Thyroid gland (tissue), 4 donors: Measurements from ENCODE around the gene KLF11.

Experiments
- POLR2A ChIP-seq, 2 donors: fragments of 450-650 bp; IDR thresholded peaks; one replicate each; pipeline ENCODE4 v1.6.1; 2017; ENCODE audit warnings: antibody characterized with exemption in 2 of 2, mild to moderate bottlenecking in 2 of 2, moderate library complexity in 1 of 2
- TF ChIP-seq, protein P1 (sequence below), 6 experiments: fragments of 200-600 bp in 3 of 6; fragments of 450-650 bp in 3 of 6; sonication (generic) in 3 of 6; IDR thresholded peaks; one replicate each; pipeline ENCODE4 v1.5.1; 2016 to 2019; ENCODE audit warnings: antibody characterized with exemption in 6 of 6, mild to moderate bottlenecking in 2 of 6, inconsistent platforms in 1 of 6, moderate library complexity in 1 of 6

DNA sequence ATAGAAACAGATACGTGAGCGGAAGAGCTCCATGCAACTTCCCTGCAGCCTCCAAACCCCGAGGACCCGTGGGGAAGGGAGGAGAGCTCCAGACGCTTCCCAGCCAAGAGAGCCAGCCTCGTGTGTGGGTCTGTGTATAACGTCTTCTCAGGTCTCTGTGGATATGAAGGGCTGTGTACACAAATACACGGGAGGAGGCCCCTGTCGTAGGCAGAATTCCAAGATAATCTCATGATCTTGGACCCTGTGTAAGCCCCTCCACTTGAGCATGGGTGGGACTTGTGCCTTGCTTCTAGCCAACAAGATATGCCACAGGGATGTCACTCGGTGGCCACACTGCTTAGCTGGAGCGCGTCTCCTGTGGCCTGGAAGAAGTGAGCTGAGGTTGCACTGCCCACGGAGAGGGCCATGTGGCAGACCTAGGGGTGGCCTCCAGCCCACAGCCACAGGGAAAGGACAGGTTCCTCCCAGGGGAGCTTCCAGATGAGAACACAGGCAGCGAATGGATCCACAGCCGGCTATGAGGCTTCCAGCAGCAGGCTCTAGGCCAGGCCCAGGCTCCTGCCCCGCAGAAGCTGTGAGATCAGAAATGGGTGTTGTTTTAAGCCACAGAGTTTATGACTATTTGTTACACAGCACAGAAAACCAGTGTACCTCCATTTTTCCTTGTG lies 15.6 kb upstream of the KLF11 start:
- TF ChIP-seq, protein P1, sequence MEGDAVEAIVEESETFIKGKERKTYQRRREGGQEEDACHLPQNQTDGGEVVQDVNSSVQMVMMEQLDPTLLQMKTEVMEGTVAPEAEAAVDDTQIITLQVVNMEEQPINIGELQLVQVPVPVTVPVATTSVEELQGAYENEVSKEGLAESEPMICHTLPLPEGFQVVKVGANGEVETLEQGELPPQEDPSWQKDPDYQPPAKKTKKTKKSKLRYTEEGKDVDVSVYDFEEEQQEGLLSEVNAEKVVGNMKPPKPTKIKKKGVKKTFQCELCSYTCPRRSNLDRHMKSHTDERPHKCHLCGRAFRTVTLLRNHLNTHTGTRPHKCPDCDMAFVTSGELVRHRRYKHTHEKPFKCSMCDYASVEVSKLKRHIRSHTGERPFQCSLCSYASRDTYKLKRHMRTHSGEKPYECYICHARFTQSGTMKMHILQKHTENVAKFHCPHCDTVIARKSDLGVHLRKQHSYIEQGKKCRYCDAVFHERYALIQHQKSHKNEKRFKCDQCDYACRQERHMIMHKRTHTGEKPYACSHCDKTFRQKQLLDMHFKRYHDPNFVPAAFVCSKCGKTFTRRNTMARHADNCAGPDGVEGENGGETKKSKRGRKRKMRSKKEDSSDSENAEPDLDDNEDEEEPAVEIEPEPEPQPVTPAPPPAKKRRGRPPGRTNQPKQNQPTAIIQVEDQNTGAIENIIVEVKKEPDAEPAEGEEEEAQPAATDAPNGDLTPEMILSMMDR (IDR thresholded peaks at IDR 0.05), result no peak
- TF ChIP-seq POLR2A (IDR thresholded peaks at IDR 0.05), result no peak
